DND-41 (cell line): ENCODE measurements around the gene PHKG2.

ENCODE experiments used
- ATAC-seq: fragments of 200-7000 bp; cut with Tn5 transposase; 3 replicates; pipeline ENCODE4 v1.9.1; 2021; ENCODE audit warnings: low read depth; ENCODE audit not compliant: insufficient read depth
- DNase-seq: peaks from one replicate; pipeline ENCODE4 v3.0.0-alpha.2; 2020
- H2AFZ ChIP-seq: 2 replicates; pipeline ENCODE4 v1.6.0; 2012; ENCODE audit warnings: low read depth, low read length
- H3K27ac ChIP-seq: 2 replicates; pipeline ENCODE4 v1.5.1; 2012; ENCODE audit warnings: low read length, inconsistent platforms
- H3K27me3 ChIP-seq: fragments of 200-600 bp; sonication (generic); 2 replicates; pipeline ENCODE4 v1.6.0; 2012; ENCODE audit warnings: low read length, mild to moderate bottlenecking, inconsistent platforms; ENCODE audit not compliant: insufficient read depth, poor library complexity
- H3K36me3 ChIP-seq: 2 replicates; pipeline ENCODE4 v1.5.1; 2012; ENCODE audit warnings: low read length, inconsistent platforms; ENCODE audit not compliant: insufficient read depth
- H3K4me1 ChIP-seq: 2 replicates; pipeline ENCODE4 v1.5.1; 2012; ENCODE audit warnings: mild to moderate bottlenecking, low read length; ENCODE audit not compliant: insufficient read depth
- H3K4me2 ChIP-seq: 2 replicates; pipeline ENCODE4 v1.6.0; 2012; ENCODE audit warnings: mild to moderate bottlenecking, moderate library complexity, low read length, inconsistent platforms; ENCODE audit not compliant: insufficient read depth
- H3K4me3 ChIP-seq, 2 experiments: fragments of 200-600 bp in 1 of 2; shearing (Covaris generic) in 1 of 2; 2 replicates each; pipeline ENCODE4 v1.5.1; 2012 to 2016; ENCODE audit warnings: inconsistent platforms in 2 of 2, low read length in 2 of 2, mild to moderate bottlenecking in 2 of 2, low read depth in 1 of 2, moderate library complexity in 1 of 2
- H3K79me2 ChIP-seq: 2 replicates; pipeline ENCODE4 v1.6.0; 2012; ENCODE audit warnings: low read length, inconsistent platforms; ENCODE audit not compliant: insufficient read depth
- H3K9ac ChIP-seq: 2 replicates; pipeline ENCODE4 v1.6.0; 2012; ENCODE audit warnings: low read depth, mild to moderate bottlenecking, inconsistent platforms, low read length, moderate library complexity
- H3K9me3 ChIP-seq: 2 replicates; pipeline ENCODE4 v1.5.1; 2012; ENCODE audit warnings: low read length, moderate library complexity, mild to moderate bottlenecking, inconsistent platforms; ENCODE audit not compliant: insufficient read depth, severe bottlenecking
- H4K20me1 ChIP-seq: 2 replicates; pipeline ENCODE4 v1.6.0; 2012; ENCODE audit warnings: low read length; ENCODE audit not compliant: insufficient read depth
- EZH2 ChIP-seq: IDR thresholded peaks from 3 replicates; pipeline ENCODE4 v1.6.1; 2012; ENCODE audit warnings: borderline replicate concordance, low read depth, mild to moderate bottlenecking, moderate library complexity, low read length, inconsistent platforms; ENCODE audit not compliant: severe bottlenecking
- TF ChIP-seq, protein P1 (sequence below): IDR thresholded peaks from 2 replicates; pipeline ENCODE4 v1.5.1; 2012; ENCODE audit warnings: borderline replicate concordance, low read length, moderate library complexity, mild to moderate bottlenecking; ENCODE audit not compliant: poor library complexity, severe bottlenecking; ENCODE audit errors: extremely low read depth

The PHKG2 gene

DNA sequence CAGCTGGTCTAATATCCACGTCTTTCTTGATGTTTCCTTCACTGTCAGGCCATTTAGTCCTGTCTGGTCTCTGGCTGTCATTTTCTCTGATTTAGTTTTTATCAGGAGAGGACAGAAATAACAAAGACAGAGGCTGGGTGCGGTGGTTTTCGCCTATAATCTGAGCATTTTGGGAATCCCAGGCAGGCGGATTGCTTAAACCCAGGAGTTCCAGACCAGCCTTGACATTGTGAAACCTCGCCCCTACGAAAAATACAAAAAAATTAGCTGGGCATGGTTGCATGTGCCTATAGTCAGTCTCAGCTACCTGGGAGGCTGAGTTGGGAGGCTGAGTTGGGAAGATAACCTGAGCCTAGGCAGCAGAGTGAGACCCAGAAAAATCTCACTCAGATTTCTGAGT is 42.2 kb upstream of the PHKG2 start:
- Histone ChIP-seq H3K4me2 (no peak overlapping the region), H3K4me3 (no peak overlapping the region), H3K36me3 (peaks cover 97% of the 10 kb centered on the region), H3K9me3 (no peaks in the 10 kb centered on the region), H4K20me1 (peaks cover 21% of the 10 kb centered on the region; the same call in 1 of the 2 replicates), H3K79me2 (peaks cover 51% of the 10 kb centered on the region), H3K27me3 (no peaks in the 10 kb centered on the region), H3K4me1 (peaks cover 3% of the 10 kb centered on the region), H3K9ac (no peak overlapping the region), H2AFZ (no peak overlapping the region), H3K27ac (no peak overlapping the region)
- ATAC-seq (no peak), DNase-seq (no peak)
- TF ChIP-seq, protein P1, sequence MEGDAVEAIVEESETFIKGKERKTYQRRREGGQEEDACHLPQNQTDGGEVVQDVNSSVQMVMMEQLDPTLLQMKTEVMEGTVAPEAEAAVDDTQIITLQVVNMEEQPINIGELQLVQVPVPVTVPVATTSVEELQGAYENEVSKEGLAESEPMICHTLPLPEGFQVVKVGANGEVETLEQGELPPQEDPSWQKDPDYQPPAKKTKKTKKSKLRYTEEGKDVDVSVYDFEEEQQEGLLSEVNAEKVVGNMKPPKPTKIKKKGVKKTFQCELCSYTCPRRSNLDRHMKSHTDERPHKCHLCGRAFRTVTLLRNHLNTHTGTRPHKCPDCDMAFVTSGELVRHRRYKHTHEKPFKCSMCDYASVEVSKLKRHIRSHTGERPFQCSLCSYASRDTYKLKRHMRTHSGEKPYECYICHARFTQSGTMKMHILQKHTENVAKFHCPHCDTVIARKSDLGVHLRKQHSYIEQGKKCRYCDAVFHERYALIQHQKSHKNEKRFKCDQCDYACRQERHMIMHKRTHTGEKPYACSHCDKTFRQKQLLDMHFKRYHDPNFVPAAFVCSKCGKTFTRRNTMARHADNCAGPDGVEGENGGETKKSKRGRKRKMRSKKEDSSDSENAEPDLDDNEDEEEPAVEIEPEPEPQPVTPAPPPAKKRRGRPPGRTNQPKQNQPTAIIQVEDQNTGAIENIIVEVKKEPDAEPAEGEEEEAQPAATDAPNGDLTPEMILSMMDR = no peak
- no peak for TF ChIP-seq EZH2

DNA sequence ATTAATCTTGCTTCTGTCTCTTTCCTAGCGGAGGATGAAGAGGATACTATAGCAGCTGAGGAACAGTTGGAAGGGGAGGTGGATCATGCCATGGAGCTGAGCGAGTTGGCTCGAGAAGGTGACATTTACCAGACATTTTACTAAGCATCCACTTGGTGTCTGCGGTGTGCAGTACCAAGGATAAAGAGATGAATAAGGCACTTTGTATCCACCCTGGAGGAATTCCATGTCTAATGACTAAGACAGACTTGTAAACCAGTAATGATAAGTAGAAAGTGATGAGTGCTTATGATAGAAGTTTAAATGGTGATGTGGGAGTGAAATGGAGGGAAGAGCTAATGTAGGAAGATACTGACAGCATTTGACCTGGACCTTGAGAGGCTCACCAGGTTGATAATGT is 37.3 kb upstream of the PHKG2 start:
- no peaks in the 10 kb centered on the region for H3K9me3 ChIP-seq
- DNase-seq (no peak), ATAC-seq (no peak)
- peaks cover 26% of the 10 kb centered on the region for H4K20me1 ChIP-seq
- H3K27me3 ChIP-seq = no peaks in the 10 kb centered on the region
- H3K79me2 ChIP-seq = peaks cover 45% of the 10 kb centered on the region
- TF ChIP-seq EZH2 = no peak
- TF ChIP-seq, protein P1 = no peak
- no peak overlapping the region for H2AFZ ChIP-seq
- no peak overlapping the region for H3K4me3 ChIP-seq
- peaks cover 3% of the 10 kb centered on the region; the same call in 1 of the 2 replicates for H3K4me1 ChIP-seq
- no peak overlapping the region for H3K4me2 ChIP-seq
- H3K36me3 ChIP-seq = peaks cover 97% of the 10 kb centered on the region
- no peak overlapping the region for H3K9ac ChIP-seq
- H3K27ac ChIP-seq = no peak overlapping the region

DNA sequence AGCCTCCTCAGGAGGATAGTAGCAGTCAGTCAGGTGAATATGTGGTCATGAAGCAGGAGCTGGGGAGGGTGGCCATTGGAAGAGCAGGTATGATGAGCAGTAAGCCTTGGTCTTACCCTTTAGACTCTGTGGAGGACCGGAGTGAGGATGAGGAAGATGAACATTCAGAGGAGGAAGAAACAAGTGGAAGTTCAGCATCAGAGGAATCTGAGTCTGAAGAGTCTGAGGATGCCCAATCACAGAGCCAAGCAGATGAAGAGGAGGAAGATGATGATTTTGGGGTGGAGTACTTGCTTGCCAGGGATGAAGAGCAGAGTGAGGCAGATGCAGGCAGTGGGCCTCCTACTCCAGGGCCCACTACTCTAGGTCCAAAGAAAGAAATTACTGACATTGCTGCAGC is 36.5 kb upstream of the PHKG2 start:
- Histone ChIP-seq H3K79me2 (peaks cover 49% of the 10 kb centered on the region), H4K20me1 (peaks cover 31% of the 10 kb centered on the region), H3K9ac (no peak overlapping the region), H3K36me3 (peaks cover 97% of the 10 kb centered on the region), H2AFZ (no peak overlapping the region), H3K4me3 (no peak overlapping the region), H3K27ac (no peak overlapping the region), H3K9me3 (no peaks in the 10 kb centered on the region), H3K27me3 (no peaks in the 10 kb centered on the region), H3K4me1 (peaks cover 4% of the 10 kb centered on the region; the same call in 1 of the 2 replicates), H3K4me2 (no peak overlapping the region)
- no peak for ATAC-seq
- no peak for DNase-seq
- TF ChIP-seq, protein P1 = no peak
- no peak for TF ChIP-seq EZH2
